ENCODE results near the gene SLC5A10. TPM values are rescaled to one million over a fixed set of nuclear protein-coding genes. Genes with fewer than 3 reads are reported as not detected.

SLC5A10 gene
- total RNA-seq, 1 experiment from 2014 or later: 0.17 TPM

GRCh38 chr17:19016297-19016696 is 64.3 kb downstream of the SLC5A10 start:
- POLR2A ChIA-PET (ENCODE audit: unreplicated experiment): no interaction called here
- Histone ChIP-seq H3K9me3 (ENCODE audit: insufficient read depth, low read depth) (no peaks in the 10 kb centered on the region), H3K36me3 (ENCODE audit: low read depth) (no peaks in the 10 kb centered on the region), H3K27ac (no peak overlapping the region), H3K9me2 (ENCODE audit: insufficient read depth) (no peaks in the 10 kb centered on the region), H3K27me3 (ENCODE audit: insufficient read depth, low read depth) (peaks cover 3% of the 10 kb centered on the region; the same call in 1 of the 2 replicates), H3K4me3 (no peak overlapping the region), H4K20me1 (ENCODE audit: insufficient read depth) (no peaks in the 10 kb centered on the region), H3K4me2 (no peak overlapping the region), H3K4me1 (replicated peaks; ENCODE audit: insufficient read depth) (peaks cover 6% of the 10 kb centered on the region), H2AFZ (no peak overlapping the region), H3K79me2 (ENCODE audit: low read depth) (no peaks in the 10 kb centered on the region), H3F3A (ENCODE audit: insufficient read depth, low read depth) (0 out of 2 replicates have a peak, but pooled peaks cover 4% of the 10 kb centered on the region)
- DNase-seq: no peak
- TF ChIP-seq, protein P1, sequence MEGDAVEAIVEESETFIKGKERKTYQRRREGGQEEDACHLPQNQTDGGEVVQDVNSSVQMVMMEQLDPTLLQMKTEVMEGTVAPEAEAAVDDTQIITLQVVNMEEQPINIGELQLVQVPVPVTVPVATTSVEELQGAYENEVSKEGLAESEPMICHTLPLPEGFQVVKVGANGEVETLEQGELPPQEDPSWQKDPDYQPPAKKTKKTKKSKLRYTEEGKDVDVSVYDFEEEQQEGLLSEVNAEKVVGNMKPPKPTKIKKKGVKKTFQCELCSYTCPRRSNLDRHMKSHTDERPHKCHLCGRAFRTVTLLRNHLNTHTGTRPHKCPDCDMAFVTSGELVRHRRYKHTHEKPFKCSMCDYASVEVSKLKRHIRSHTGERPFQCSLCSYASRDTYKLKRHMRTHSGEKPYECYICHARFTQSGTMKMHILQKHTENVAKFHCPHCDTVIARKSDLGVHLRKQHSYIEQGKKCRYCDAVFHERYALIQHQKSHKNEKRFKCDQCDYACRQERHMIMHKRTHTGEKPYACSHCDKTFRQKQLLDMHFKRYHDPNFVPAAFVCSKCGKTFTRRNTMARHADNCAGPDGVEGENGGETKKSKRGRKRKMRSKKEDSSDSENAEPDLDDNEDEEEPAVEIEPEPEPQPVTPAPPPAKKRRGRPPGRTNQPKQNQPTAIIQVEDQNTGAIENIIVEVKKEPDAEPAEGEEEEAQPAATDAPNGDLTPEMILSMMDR (conservative IDR thresholded peaks at IDR 0.05): no peak
- TF ChIP-seq EZH2 (IDR thresholded peaks at IDR 0.05; ENCODE audit: low read depth): no peak
- intact Hi-C loops (cut with micrococcal nuclease; ENCODE audit: unreplicated experiment): no loop called here
- BruUV-seq (replicated peaks): no TSS peak
- CTCF ChIA-PET: no interaction called here

DNA sequence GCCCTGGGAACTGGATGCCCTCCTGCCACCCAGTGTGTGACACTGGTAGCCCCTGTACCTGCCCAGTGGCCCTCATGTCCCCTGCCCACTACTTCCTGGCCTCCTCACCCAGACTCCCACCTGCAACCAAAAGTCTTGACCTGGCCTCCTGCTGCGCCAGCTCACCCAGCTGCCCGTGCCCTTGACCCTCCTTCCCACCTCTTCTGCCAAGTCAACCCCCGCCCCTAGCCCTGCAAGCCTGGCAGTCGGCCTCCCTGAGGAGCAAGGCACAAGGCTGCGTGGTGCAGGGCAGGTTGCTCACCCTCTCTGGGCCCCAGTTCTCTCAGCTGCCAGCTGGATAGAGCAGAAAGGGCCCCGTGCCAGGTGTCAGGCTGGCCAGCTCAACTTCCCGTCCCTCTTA is 64.9 kb downstream of the SLC5A10 start:
- H3K9me2 ChIP-seq (ENCODE audit: insufficient read depth): no peaks in the 10 kb centered on the region
- TF ChIP-seq, protein P1 (conservative IDR thresholded peaks at IDR 0.05): no peak
- no peak for TF ChIP-seq EZH2 (IDR thresholded peaks at IDR 0.05; ENCODE audit: low read depth)
- no peaks in the 10 kb centered on the region for H4K20me1 ChIP-seq (ENCODE audit: insufficient read depth)
- ChIA-PET POLR2A (ENCODE audit: unreplicated experiment) (no interaction called here), CTCF (no interaction called here)
- H3K79me2 ChIP-seq (ENCODE audit: low read depth): no peaks in the 10 kb centered on the region
- no peak overlapping the region for H3K4me2 ChIP-seq
- H3F3A ChIP-seq (ENCODE audit: insufficient read depth, low read depth): 0 out of 2 replicates have a peak, but pooled peaks cover 4% of the 10 kb centered on the region
- no peak overlapping the region for H2AFZ ChIP-seq
- no peak for DNase-seq
- intact Hi-C loops (cut with micrococcal nuclease; ENCODE audit: unreplicated experiment): no loop called here
- H3K4me1 ChIP-seq (replicated peaks; ENCODE audit: insufficient read depth): 0 out of 2 replicates have a peak, but pooled peaks cover under 1% of the 10 kb centered on the region
- peaks cover 3% of the 10 kb centered on the region; the same call in 1 of the 2 replicates for H3K27me3 ChIP-seq (ENCODE audit: insufficient read depth, low read depth)
- H3K9me3 ChIP-seq (ENCODE audit: insufficient read depth, low read depth): no peaks in the 10 kb centered on the region
- no peak overlapping the region for H3K4me3 ChIP-seq
- H3K27ac ChIP-seq: no peak overlapping the region
- no TSS peak for BruUV-seq (replicated peaks)
- H3K36me3 ChIP-seq (ENCODE audit: low read depth): no peaks in the 10 kb centered on the region

- H3K27me3 ChIP-seq (ENCODE audit: insufficient read depth, low read depth): peaks cover 3% of the 10 kb centered on the region; the same call in 1 of the 2 replicates
- H3K27ac ChIP-seq: no peak overlapping the region
- intact Hi-C loops (cut with micrococcal nuclease; ENCODE audit: unreplicated experiment): no loop called here
- no peak overlapping the region for H2AFZ ChIP-seq
- peaks cover 7% of the 10 kb centered on the region; the same call in 1 of the 2 replicates for H3F3A ChIP-seq (ENCODE audit: insufficient read depth, low read depth)
- no peak overlapping the region for H3K4me2 ChIP-seq
- POLR2A ChIA-PET (ENCODE audit: unreplicated experiment): no interaction called here
- no TSS peak for BruUV-seq (replicated peaks)
- H4K20me1 ChIP-seq (ENCODE audit: insufficient read depth): no peaks in the 10 kb centered on the region
- H3K4me3 ChIP-seq: no peak overlapping the region
- no peak for DNase-seq
- TF ChIP-seq EZH2 (IDR thresholded peaks at IDR 0.05; ENCODE audit: low read depth): no peak
- TF ChIP-seq, protein P1 (conservative IDR thresholded peaks at IDR 0.05): no peak
- no peaks in the 10 kb centered on the region for H3K9me2 ChIP-seq (ENCODE audit: insufficient read depth)
- CTCF ChIA-PET: no interaction called here
- no peaks in the 10 kb centered on the region for H3K79me2 ChIP-seq (ENCODE audit: low read depth)
- no peaks in the 10 kb centered on the region for H3K36me3 ChIP-seq (ENCODE audit: low read depth)
- no peaks in the 10 kb centered on the region for H3K4me1 ChIP-seq (replicated peaks; ENCODE audit: insufficient read depth)
- no peaks in the 10 kb centered on the region for H3K9me3 ChIP-seq (ENCODE audit: insufficient read depth, low read depth)
These were observed 65.4 kb downstream of the SLC5A10 start for GRCh38 chr17:19017401-19017800.
